Gastroesophageal sphincter (tissue), 4 donors: ENCODE measurements around the gene IFT122. TPM values are rescaled to one million over a fixed set of nuclear protein-coding genes. Genes with fewer than 3 reads are reported as not detected.

ENCODE experiments used
- ATAC-seq: fragments of 150-250 bp; one replicate; pipeline ENCODE4 v1.9.1; 2016; ENCODE audit warnings: mild to moderate bottlenecking, moderate library complexity
- H3K27ac ChIP-seq, 4 donors: fragments of 200-600 bp; sonication (generic) in 3 of 4; 1 replicate in 3 of 4; 2 replicates in 1 of 4; pipeline ENCODE4 v1.5.1; 2016 to 2019
- H3K27me3 ChIP-seq: fragments of 200-600 bp; sonication (generic); one replicate; pipeline ENCODE4 v1.5.1; 2019
- H3K36me3 ChIP-seq, 2 donors: fragments of 200-600 bp; sonication (generic); one replicate each; pipeline ENCODE4 v1.5.1; 2019; ENCODE audit warnings: control low read depth in 1 of 2
- H3K4me1 ChIP-seq, 3 donors: fragments of 200-600 bp; sonication (generic); 1 replicate in 2 of 3; 2 replicates in 1 of 3; pipeline ENCODE4 v1.5.1; 2016 to 2019; ENCODE audit warnings: control low read depth in 2 of 3
- H3K4me3 ChIP-seq, 2 donors: fragments of 200-600 bp; sonication (generic); one replicate each; pipeline ENCODE4 v1.5.1; 2019; ENCODE audit warnings: mild to moderate bottlenecking in 1 of 2, moderate library complexity in 1 of 2
- H3K9me3 ChIP-seq, 3 donors: fragments of 200-600 bp; sonication (generic); one replicate each; pipeline ENCODE4 v1.5.1; 2017 to 2019; ENCODE audit warnings: control low read depth in 2 of 3
- EP300 ChIP-seq: sonication (generic); formaldehyde crosslinking; IDR thresholded peaks from one replicate; pipeline ENCODE4 v1.6.1; 2017; ENCODE audit warnings: antibody characterized with exemption, mild to moderate bottlenecking
- POLR2A ChIP-seq, 2 donors: fragments of 450-650 bp; IDR thresholded peaks; one replicate each; pipeline ENCODE4 v1.6.1; 2017; ENCODE audit warnings: antibody characterized with exemption in 2 of 2, mild to moderate bottlenecking in 2 of 2, moderate library complexity in 1 of 2
- POLR2AphosphoS5 ChIP-seq: sonication (generic); formaldehyde crosslinking; IDR thresholded peaks from one replicate; pipeline ENCODE4 v1.6.1; 2017; ENCODE audit warnings: antibody characterized with exemption
- WGBS, 2 donors: methylation state at CpG; one replicate each; pipeline ENCODE4 v1.1.5; 2018; ENCODE audit warnings: low coverage in 1 of 2; 5-methylcytosine and 5-hydroxymethylcytosine counted together
- total RNA-seq, 4 donors: library from RNA; depleted of rRNA; stranded (reverse); fragments of >200 nt; gene quantifications; one replicate each; pipeline ENCODE4 v1.1.0, GENCODE V29; 2016
- TF ChIP-seq, protein P1 (sequence below), 4 experiments: fragments of 200-600 bp in 2 of 4; fragments of 450-650 bp in 2 of 4; sonication (generic) in 1 of 4; IDR thresholded peaks; one replicate each; pipeline ENCODE4 v1.5.1; 2017 to 2019; ENCODE audit warnings: antibody characterized with exemption in 4 of 4, mild to moderate bottlenecking in 2 of 4, moderate library complexity in 2 of 4

Gene IFT122
- total RNA-seq, 4 donors from 2014 or later: 18.1 to 38.3 (median 26.8) TPM

DNA sequence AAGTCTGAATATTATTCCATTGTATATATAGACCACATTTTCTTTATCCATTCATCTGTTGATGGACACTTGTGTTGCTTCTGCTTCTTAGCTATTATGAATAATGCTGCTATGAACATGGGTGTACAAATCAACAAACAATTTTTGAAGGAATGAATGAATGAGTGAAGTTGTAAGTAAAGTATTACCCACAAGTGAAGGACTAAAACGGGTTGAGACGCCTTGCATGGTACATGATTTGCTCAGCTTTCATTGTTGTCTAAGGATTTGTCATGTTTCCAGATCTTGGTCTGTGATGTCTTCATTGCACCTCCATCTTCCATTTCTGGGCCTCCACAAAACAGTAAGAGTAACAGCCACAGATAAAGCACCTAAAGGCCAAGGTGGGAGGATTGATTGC lies 20.5 kb downstream of the IFT122 start:
- Histone ChIP-seq H3K36me3 (peaks cover 2 to 75% of the 10 kb centered on the region in 2 donors), H3K4me3 (no peak overlapping the region), H3K9me3 (no peaks in the 10 kb centered on the region), H3K4me1 (no peaks in the 10 kb centered on the region), H3K27me3 (no peaks in the 10 kb centered on the region), H3K27ac (no peak overlapping the region)
- TF ChIP-seq, protein P1, sequence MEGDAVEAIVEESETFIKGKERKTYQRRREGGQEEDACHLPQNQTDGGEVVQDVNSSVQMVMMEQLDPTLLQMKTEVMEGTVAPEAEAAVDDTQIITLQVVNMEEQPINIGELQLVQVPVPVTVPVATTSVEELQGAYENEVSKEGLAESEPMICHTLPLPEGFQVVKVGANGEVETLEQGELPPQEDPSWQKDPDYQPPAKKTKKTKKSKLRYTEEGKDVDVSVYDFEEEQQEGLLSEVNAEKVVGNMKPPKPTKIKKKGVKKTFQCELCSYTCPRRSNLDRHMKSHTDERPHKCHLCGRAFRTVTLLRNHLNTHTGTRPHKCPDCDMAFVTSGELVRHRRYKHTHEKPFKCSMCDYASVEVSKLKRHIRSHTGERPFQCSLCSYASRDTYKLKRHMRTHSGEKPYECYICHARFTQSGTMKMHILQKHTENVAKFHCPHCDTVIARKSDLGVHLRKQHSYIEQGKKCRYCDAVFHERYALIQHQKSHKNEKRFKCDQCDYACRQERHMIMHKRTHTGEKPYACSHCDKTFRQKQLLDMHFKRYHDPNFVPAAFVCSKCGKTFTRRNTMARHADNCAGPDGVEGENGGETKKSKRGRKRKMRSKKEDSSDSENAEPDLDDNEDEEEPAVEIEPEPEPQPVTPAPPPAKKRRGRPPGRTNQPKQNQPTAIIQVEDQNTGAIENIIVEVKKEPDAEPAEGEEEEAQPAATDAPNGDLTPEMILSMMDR (IDR thresholded peaks at IDR 0.05): no peak
- no peak for TF ChIP-seq POLR2A (IDR thresholded peaks at IDR 0.05)
- no peak for TF ChIP-seq EP300
- ATAC-seq: no peak
- WGBS, 2 donors: 94 to 100% methylated on average over 2 of the region's 2 CpGs

DNA sequence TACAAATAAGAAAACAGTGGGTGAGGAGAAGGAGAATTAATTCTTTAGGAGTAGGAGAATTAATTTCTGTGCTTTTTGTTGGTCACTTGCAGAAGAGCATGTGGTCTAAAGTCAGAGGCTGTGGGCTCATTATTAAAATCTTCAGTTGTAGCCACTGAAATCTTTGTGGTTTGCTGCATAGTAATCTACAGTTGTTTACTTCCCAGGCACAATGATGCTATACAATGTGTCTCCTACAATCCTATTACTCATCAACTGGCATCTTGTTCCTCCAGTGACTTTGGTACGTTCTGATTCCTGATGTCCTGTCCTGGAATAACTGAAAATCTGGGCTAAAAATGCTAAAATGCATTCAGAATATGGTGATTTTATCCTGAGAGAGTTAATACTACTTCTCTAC lies 21.0 kb downstream of the IFT122 start:
- no peaks in the 10 kb centered on the region for H3K4me1 ChIP-seq
- H3K4me3 ChIP-seq: no peak overlapping the region
- H3K36me3 ChIP-seq: peaks cover 2 to 73% of the 10 kb centered on the region in 2 donors
- peak overlapping the region in 1 of 4 donors; percentile 33 for H3K27ac ChIP-seq
- TF ChIP-seq EP300 (no peak), POLR2AphosphoS5 (no peak), POLR2A (IDR thresholded peaks at IDR 0.05) (no peak)
- TF ChIP-seq, protein P1 (IDR thresholded peaks at IDR 0.05): no peak
- no peaks in the 10 kb centered on the region for H3K9me3 ChIP-seq
- ATAC-seq: no peak
- no peaks in the 10 kb centered on the region for H3K27me3 ChIP-seq
- WGBS, 2 donors: 60 to 82% methylated on average over 1 of the region's 1 CpG

DNA sequence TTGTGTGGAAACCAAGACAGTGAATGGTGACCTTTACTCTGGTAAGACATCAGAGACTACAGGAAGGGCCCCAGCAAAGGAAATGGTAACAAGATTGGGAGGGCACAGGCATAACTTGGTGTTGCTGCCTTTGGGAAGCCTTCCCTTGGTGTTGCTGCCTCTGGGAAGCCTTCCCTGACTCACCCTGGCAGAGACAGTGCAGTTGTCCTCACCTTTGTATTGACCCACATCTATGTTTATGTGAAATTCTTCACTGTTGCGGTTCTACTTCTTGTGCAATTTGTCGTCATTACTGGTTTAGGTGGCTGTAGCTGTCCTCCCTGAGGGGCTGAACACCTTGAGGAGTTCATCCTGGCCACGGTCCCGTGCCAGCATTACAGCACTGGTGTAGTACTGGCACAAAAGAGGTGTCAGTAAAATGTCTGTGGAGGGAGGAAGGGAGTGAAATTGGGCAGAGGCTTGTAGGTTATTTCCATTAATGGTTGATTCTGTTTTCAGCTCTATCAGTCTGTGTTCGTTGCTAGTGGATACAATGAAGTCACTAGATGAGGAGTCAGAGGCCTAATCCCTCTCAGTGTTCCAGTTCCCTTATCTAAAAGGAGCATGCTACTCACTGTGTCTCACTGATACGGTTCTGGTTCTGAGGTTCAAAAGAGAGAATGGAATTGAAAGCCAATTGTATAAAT lies 21.6 kb downstream of the IFT122 start:
- no peak for ATAC-seq
- no peaks in the 10 kb centered on the region for H3K27me3 ChIP-seq
- peaks cover 2 to 71% of the 10 kb centered on the region in 2 donors for H3K36me3 ChIP-seq
- H3K4me1 ChIP-seq: no peaks in the 10 kb centered on the region
- peak overlapping the region in 2 of 4 donors; percentile 14 to 33 for H3K27ac ChIP-seq
- 46 to 53% methylated on average over 3 to 6 of the region's 6 CpGs for WGBS, 2 donors
- H3K9me3 ChIP-seq: no peaks in the 10 kb centered on the region
- TF ChIP-seq, protein P1 (IDR thresholded peaks at IDR 0.05): no peak
- TF ChIP-seq EP300: no peak
- no peak for TF ChIP-seq POLR2AphosphoS5
- TF ChIP-seq POLR2A (IDR thresholded peaks at IDR 0.05): no peak
- H3K4me3 ChIP-seq: no peak overlapping the region

DNA sequence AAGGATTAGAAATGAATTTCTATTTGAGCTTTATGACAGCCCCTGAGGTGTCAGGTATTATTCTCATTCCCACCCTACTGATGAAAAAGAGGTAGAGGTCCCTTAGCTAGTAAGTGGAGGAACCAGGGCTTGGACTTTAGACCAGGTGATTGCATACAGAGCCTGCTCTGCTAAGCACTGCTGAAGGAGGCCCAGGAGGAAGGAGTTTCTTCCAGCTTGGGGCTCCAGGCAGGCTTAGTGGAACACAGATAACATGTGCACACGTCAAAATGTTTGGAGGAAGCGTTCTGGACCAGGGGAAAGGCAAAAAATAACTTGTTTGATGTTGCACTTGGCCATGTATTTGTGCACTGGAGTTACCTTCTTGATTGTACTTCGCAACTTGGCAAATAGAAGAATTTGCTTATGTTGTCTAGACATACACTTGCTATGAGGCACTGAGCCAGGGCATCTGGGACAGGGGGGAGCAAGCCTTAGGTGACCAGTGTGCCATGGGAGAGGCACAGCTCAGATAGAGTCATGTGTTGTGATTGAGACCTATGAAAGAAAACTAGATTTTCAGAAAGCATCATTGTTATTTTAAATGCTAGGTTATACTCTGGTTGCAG lies 22.4 kb downstream of the IFT122 start:
- H3K4me3 ChIP-seq: no peak overlapping the region
- peaks cover 2 to 71% of the 10 kb centered on the region in 2 donors for H3K36me3 ChIP-seq
- WGBS, 2 donors: 76 to 96% methylated on average over 3 of the region's 3 CpGs
- TF ChIP-seq, protein P1 (IDR thresholded peaks at IDR 0.05): no peak
- TF ChIP-seq POLR2AphosphoS5 (no peak), POLR2A (IDR thresholded peaks at IDR 0.05) (no peak), EP300 (no peak)
- no peaks in the 10 kb centered on the region for H3K27me3 ChIP-seq
- no peak for ATAC-seq
- no peaks in the 10 kb centered on the region for H3K9me3 ChIP-seq
- peak overlapping the region in 1 of 4 donors; percentile 33 for H3K27ac ChIP-seq
- H3K4me1 ChIP-seq: no peaks in the 10 kb centered on the region

DNA sequence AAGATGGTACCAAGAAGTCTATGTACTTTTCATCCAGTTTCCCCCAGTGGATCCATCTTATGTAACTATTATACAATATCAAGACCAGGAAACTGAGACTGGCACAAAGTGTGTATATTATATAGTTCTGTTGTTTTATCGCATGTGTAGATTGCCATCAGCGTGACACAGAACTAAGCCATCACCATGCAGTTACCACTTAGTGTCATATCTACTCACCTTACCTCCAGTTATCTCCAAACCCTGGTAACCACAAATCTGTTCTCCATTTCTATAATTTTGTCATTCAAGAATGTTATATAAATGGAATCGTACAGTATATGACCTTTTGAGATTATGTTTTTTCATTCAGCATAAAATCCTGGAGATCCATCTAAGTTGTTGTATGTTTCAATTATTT lies 23.1 kb downstream of the IFT122 start:
- WGBS, 2 donors: 82 to 100% methylated on average over 3 of the region's 3 CpGs
- Histone ChIP-seq H3K36me3 (peaks cover 2 to 71% of the 10 kb centered on the region in 2 donors), H3K4me1 (no peaks in the 10 kb centered on the region), H3K27ac (no peak overlapping the region), H3K27me3 (no peaks in the 10 kb centered on the region), H3K9me3 (no peaks in the 10 kb centered on the region), H3K4me3 (no peak overlapping the region)
- no peak for ATAC-seq
- TF ChIP-seq POLR2A (IDR thresholded peaks at IDR 0.05) (no peak), POLR2AphosphoS5 (no peak), EP300 (no peak)
- TF ChIP-seq, protein P1 (IDR thresholded peaks at IDR 0.05): no peak
